Activated CD8-positive, alpha-beta T cell treated with anti-CD3 and anti-CD28 coated beads for 36 hours (primary cell): ENCODE results near the gene PLCL2. TPM values are rescaled to one million over a fixed set of nuclear protein-coding genes. Genes with fewer than 3 reads are reported as not detected.

Experiments used
- ATAC-seq: fragments of 200-7000 bp; cut with Tn5 transposase; one replicate; pipeline ENCODE4 v1.10.0; 2021; ENCODE audit warnings: mild to moderate bottlenecking, moderate library complexity
- CTCF ChIA-PET: fragments of 350-600 bp; sonication (Branson Sonifier 250); formaldehyde crosslinking; loops from one replicate; lab custom pipeline; 2021; ENCODE audit warnings: antibody characterized with exemption; lab: Charles Lee
- POLR2A ChIA-PET: fragments of 350-600 bp; sonication (Branson Sonifier 250); formaldehyde crosslinking; loops from one replicate; lab custom pipeline; 2021; ENCODE audit warnings: antibody characterized with exemption; lab: Charles Lee
- DNase-seq: peaks from one replicate; pipeline ENCODE4 v3.0.0-alpha.2; 2020
- H3K27ac Mint-ChIP-seq: one replicate; pipeline ENCODE4 v1.8.0; 2021; ENCODE audit warnings: mild to moderate bottlenecking, mixed read lengths
- H3K27me3 Mint-ChIP-seq: one replicate; pipeline ENCODE4 v1.8.0; 2021; ENCODE audit warnings: mixed read lengths
- H3K36me3 Mint-ChIP-seq: one replicate; pipeline ENCODE4 v1.8.0; 2021; ENCODE audit warnings: low read depth, mixed read lengths
- H3K4me1 Mint-ChIP-seq: one replicate; pipeline ENCODE4 v1.8.0; 2021; ENCODE audit warnings: low read depth, mixed read lengths
- H3K4me3 Mint-ChIP-seq: one replicate; pipeline ENCODE4 v1.8.0; 2021; ENCODE audit warnings: mild to moderate bottlenecking, moderate library complexity, mixed read lengths
- H3K9me3 Mint-ChIP-seq: one replicate; pipeline ENCODE4 v1.8.0; 2021; ENCODE audit warnings: mixed read lengths
- CTCF ChIP-seq: fragments of 200-600 bp; IDR thresholded peaks from one replicate; pipeline ENCODE4 v1.8.0; 2022; ENCODE audit warnings: antibody characterized with exemption, mild to moderate bottlenecking
- intact Hi-C: fragments of 100-400 bp; cut with micrococcal nuclease; formaldehyde crosslinking; loops from one replicate; pipeline ENCODE4 v1.10.0; 2022
- total RNA-seq, 2 experiments: library from RNA; stranded (reverse); gene quantifications; one replicate each; pipeline ENCODE4 v1.2.3, GENCODE V29; 2021

Gene PLCL2
- total RNA-seq, 2 experiments from 2014 or later, result 19.4 to 19.7 TPM

GRCh38 chr3:16935781-16936180, 51.0 kb downstream of the PLCL2 start:
- ChIA-PET POLR2A (no interaction called here), CTCF (interaction anchor here (1.1 to 1.5 kb wide), 2 partner anchors 8 to 52 kb away, joined by 3 read pairs; no protein-coding TSS in a partner anchor)
- no peaks in the 10 kb centered on the region for H3K27me3 Mint-ChIP-seq
- ATAC-seq (no peak), DNase-seq (no peak)
- no peak for TF ChIP-seq CTCF
- H3K27ac Mint-ChIP-seq, result no peak overlapping the region
- H3K9me3 Mint-ChIP-seq, result no peaks in the 10 kb centered on the region
- peaks cover 82% of the 10 kb centered on the region for H3K4me1 Mint-ChIP-seq
- peaks cover 21% of the 10 kb centered on the region for H3K36me3 Mint-ChIP-seq
- intact Hi-C loops, result no loop called here
- no peak overlapping the region for H3K4me3 Mint-ChIP-seq

- peak overlapping the region; percentile 73 for H3K27ac Mint-ChIP-seq
- ATAC-seq (no peak), DNase-seq (peak; percentile 26)
- peaks cover 21% of the 10 kb centered on the region for H3K36me3 Mint-ChIP-seq
- H3K9me3 Mint-ChIP-seq, result no peaks in the 10 kb centered on the region
- H3K27me3 Mint-ChIP-seq, result no peaks in the 10 kb centered on the region
- peaks cover 83% of the 10 kb centered on the region for H3K4me1 Mint-ChIP-seq
- intact Hi-C loops, result no loop called here
- H3K4me3 Mint-ChIP-seq, result peak overlapping the region; percentile 43
- ChIA-PET POLR2A (no interaction called here), CTCF (interaction anchor here (1.5 kb wide), 1 partner anchor 8 kb away, joined by 3 read pairs; no protein-coding TSS in a partner anchor)
- no peak for TF ChIP-seq CTCF
These were observed 51.5 kb downstream of the PLCL2 start for GRCh38 chr3:16936233-16936632.

- intact Hi-C loops, result no loop called here
- peak overlapping the region; percentile 43 for H3K4me3 Mint-ChIP-seq
- no peak for DNase-seq
- no peaks in the 10 kb centered on the region for H3K9me3 Mint-ChIP-seq
- peak overlapping the region; percentile 29 for H3K27ac Mint-ChIP-seq
- H3K4me1 Mint-ChIP-seq, result peaks cover 86% of the 10 kb centered on the region
- ChIA-PET CTCF (interaction anchor here (1.5 kb wide), 1 partner anchor 9 kb away, joined by 3 read pairs; no protein-coding TSS in a partner anchor), POLR2A (no interaction called here)
- TF ChIP-seq CTCF, result no peak
- peaks cover 21% of the 10 kb centered on the region for H3K36me3 Mint-ChIP-seq
- no peaks in the 10 kb centered on the region for H3K27me3 Mint-ChIP-seq
- ATAC-seq, result peak; percentile 35
These were observed 52.0 kb downstream of the PLCL2 start for GRCh38 chr3:16936676-16937230.

DNA sequence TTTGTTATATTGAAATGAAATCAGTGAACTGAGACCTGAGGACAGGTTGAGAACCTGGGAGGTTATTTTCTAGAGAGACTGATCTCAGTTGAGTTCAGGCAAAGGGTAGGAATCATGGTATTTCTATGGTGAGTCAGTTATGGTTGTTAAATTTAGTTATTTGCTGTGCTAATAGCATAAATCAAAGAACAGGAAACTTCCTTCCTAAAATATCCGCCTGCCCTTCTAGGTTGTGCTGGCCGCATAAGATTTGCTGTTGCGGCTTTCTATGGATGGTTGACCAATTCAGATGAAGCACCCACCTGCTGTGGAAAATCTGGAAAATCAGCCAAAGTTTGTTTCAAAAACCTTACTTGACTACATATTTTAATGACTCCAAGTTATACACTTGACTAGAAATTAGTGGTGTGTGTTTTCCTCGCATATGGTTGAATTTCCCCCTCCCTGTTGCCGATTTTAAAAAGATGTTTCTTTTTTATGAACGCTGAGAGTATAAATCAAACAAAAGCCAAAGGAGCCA, 52.6 kb downstream of the PLCL2 start:
- Mint-ChIP-seq H3K27me3 (no peaks in the 10 kb centered on the region), H3K9me3 (no peaks in the 10 kb centered on the region), H3K36me3 (peaks cover 16% of the 10 kb centered on the region), H3K27ac (peak overlapping the region; percentile 36), H3K4me1 (peaks cover 87% of the 10 kb centered on the region), H3K4me3 (peak overlapping the region; percentile 37)
- ATAC-seq (no peak), DNase-seq (no peak)
- TF ChIP-seq CTCF, result no peak
- intact Hi-C loops, result no loop called here
- CTCF ChIA-PET, result interaction anchor here (1.9 kb wide), 1 partner anchor 9 kb away, joined by 12 read pairs; no protein-coding TSS in a partner anchor
- POLR2A ChIA-PET, result no interaction called here
